Osteoblast (primary cell): Measurements from ENCODE around the gene SEMA6B. TPM values are rescaled to one million over a fixed set of nuclear protein-coding genes. Genes with fewer than 3 reads are reported as not detected.
A peak's percentile ranks its signal among the peaks of the same experiment; 100 is the strongest.
"Not testable (repeated sequence)": the region's sequence is repeated elsewhere in the genome, so short reads cannot be mapped to it uniquely, and the experiment has no call there.

Experiments used
- DNase-seq: peaks from one replicate; pipeline ENCODE4 v3.0.0; 2011; ENCODE audit warnings: low spot score, mixed read lengths; ENCODE audit not compliant: insufficient read length; ENCODE audit errors: missing footprints
- H2AFZ ChIP-seq: 2 replicates; pipeline ENCODE4 v1.6.0; 2011; ENCODE audit warnings: mild to moderate bottlenecking, low read length
- H3K27ac ChIP-seq: 2 replicates; pipeline ENCODE4 v1.5.1; 2011; ENCODE audit warnings: mild to moderate bottlenecking, low read depth, low read length, moderate library complexity
- H3K27me3 ChIP-seq: 2 replicates; pipeline ENCODE4 v1.6.0; 2012; ENCODE audit warnings: mild to moderate bottlenecking, control low read depth, inconsistent platforms, low read length, moderate library complexity; ENCODE audit not compliant: insufficient read depth
- H3K36me3 ChIP-seq: 2 replicates; pipeline ENCODE4 v1.5.1; 2011; ENCODE audit warnings: mild to moderate bottlenecking, low read length, control low read depth, moderate library complexity; ENCODE audit not compliant: insufficient read depth
- H3K4me1 ChIP-seq: 2 replicates; pipeline ENCODE4 v1.5.1; 2011; ENCODE audit warnings: mild to moderate bottlenecking, low read length, control low read depth, moderate library complexity; ENCODE audit not compliant: insufficient read depth
- H3K4me2 ChIP-seq: 2 replicates; pipeline ENCODE4 v1.6.0; 2011; ENCODE audit warnings: mild to moderate bottlenecking, low read length; ENCODE audit not compliant: insufficient read depth
- H3K4me3 ChIP-seq: fragments of 200-600 bp; sonication (generic); 3 replicates; pipeline ENCODE4 v1.5.1; 2012; ENCODE audit warnings: mild to moderate bottlenecking, low read length, inconsistent platforms; ENCODE audit not compliant: insufficient read depth
- H3K79me2 ChIP-seq: 2 replicates; pipeline ENCODE4 v1.6.0; 2012; ENCODE audit warnings: mild to moderate bottlenecking, low read length, control low read depth, inconsistent platforms; ENCODE audit not compliant: insufficient read depth
- H3K9me3 ChIP-seq: 2 replicates; pipeline ENCODE4 v1.5.1; 2011; ENCODE audit warnings: low read depth, low read length, control low read depth
- H4K20me1 ChIP-seq: 2 replicates; pipeline ENCODE4 v1.6.0; 2012; ENCODE audit warnings: mild to moderate bottlenecking, low read length, control low read depth; ENCODE audit not compliant: insufficient read depth
- total RNA-seq: library from RNA; depleted of rRNA; stranded (reverse); fragments of >200 nt; gene quantifications from 2 replicates; pipeline ENCODE4 v1.2.3, GENCODE V29; 2012
- TF ChIP-seq, protein P1 (sequence below): IDR thresholded peaks from 2 replicates; pipeline ENCODE4 v1.5.1; 2011; ENCODE audit warnings: mild to moderate bottlenecking, low read depth, low read length, moderate library complexity; ENCODE audit errors: extremely low read depth

The SEMA6B gene
- total RNA-seq, 1 donor = 0.36 TPM

DNA sequence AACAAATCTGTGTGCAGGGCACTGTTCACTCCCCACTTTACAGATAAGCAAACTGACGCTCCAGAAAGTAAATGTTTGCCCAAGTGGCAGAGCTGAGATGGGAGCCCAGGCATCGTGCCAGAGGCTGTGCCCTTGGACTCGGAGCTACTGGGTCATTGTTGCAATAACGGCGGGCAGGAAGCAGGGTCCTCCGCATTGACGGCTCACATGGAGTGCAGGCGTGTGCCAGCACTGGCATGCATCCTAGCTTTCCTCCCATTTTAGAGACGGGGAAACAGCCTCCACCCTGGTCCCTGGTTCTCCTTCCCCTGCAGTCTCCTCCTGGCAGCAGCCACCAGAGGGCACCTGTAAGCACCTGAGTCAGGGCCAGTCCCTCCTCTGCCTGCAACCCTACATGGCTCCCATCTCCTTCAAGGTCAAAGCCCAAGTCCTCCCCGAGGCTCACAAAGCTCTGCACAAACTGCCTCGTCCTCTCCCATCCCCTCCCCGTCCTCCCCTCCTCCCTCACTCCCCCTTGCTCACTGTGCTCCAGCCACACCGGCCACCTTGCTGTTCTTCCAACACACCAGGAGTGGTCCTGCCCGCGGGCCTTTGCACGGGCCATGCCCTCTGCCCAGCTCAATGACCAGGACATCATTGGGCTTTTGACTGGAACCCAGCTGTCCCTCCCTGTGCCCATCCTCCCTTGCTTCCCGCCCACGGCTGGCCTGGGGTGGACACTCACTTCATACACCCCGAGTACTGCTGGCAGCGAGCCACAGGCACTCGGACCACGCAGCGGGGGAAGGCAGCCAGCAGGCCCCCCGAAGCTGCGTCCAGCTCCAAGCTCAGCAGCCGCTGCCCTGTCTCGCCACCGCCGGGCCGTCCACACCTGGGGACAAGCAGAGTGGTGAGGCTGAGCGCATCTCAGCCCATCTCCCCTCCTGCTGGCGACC lies 11.9 kb downstream of the SEMA6B start:
- Histone ChIP-seq H3K4me3 (no peak overlapping the region), H3K79me2 (no peaks in the 10 kb centered on the region), H4K20me1 (no peaks in the 10 kb centered on the region), H3K27me3 (no peaks in the 10 kb centered on the region), H3K4me1 (no peaks in the 10 kb centered on the region), H3K9me3 (no peaks in the 10 kb centered on the region), H3K27ac (no peak overlapping the region), H3K4me2 (no peak overlapping the region), H2AFZ (no peak overlapping the region), H3K36me3 (no peaks in the 10 kb centered on the region)
- TF ChIP-seq, protein P1, sequence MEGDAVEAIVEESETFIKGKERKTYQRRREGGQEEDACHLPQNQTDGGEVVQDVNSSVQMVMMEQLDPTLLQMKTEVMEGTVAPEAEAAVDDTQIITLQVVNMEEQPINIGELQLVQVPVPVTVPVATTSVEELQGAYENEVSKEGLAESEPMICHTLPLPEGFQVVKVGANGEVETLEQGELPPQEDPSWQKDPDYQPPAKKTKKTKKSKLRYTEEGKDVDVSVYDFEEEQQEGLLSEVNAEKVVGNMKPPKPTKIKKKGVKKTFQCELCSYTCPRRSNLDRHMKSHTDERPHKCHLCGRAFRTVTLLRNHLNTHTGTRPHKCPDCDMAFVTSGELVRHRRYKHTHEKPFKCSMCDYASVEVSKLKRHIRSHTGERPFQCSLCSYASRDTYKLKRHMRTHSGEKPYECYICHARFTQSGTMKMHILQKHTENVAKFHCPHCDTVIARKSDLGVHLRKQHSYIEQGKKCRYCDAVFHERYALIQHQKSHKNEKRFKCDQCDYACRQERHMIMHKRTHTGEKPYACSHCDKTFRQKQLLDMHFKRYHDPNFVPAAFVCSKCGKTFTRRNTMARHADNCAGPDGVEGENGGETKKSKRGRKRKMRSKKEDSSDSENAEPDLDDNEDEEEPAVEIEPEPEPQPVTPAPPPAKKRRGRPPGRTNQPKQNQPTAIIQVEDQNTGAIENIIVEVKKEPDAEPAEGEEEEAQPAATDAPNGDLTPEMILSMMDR = peak; percentile 18
- no peak for DNase-seq

DNA sequence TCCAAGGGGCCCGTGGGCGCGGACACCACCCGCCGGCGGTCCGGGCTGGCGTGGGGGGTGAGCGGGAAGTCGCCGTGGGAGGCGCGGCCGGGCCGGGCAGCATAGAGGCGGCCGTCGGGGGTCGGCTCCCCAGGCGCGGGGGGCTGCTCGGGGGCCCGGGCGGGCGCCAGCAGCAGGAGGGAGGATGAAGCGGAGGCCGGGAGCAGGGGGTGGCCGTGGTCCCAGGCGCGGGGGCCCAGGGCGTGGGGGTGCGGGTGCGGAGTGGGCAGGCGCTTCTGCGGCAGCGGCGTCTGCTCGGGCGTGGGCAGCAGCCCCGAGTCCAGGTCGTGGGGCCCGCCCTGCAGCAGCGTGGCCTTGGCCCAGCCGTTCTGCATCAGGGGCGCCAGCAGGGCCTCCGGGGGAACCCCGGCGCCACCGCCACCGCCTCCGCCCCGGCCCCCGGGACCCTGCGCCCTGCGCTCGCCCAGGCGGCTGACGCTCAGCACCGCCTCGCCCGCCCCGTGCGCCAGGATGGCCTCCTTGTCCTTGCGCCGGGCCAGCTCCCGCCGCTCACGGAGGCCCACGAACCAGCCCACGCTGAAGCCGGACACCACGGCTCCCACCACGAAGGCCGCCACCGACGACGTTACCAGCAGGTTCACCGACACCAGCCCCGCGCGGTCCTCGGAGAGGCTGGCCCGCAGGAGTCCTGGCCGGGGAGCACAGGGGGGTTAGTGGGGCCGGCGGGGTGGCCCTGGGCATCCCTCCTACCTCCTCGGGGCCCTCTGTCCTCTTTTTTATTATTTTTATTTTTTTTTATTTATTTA lies 15.4 kb downstream of the SEMA6B start:
- H3K27me3 ChIP-seq = peaks cover 4% of the 10 kb centered on the region
- TF ChIP-seq, protein P1 = no peak
- H3K4me2 ChIP-seq = no peak overlapping the region
- H3K79me2 ChIP-seq = no peaks in the 10 kb centered on the region
- peaks cover 3% of the 10 kb centered on the region for H3K9me3 ChIP-seq
- H2AFZ ChIP-seq = no peak overlapping the region
- no peak for DNase-seq
- no peaks in the 10 kb centered on the region for H3K36me3 ChIP-seq
- no peaks in the 10 kb centered on the region for H4K20me1 ChIP-seq
- no peaks in the 10 kb centered on the region for H3K4me1 ChIP-seq
- no peak overlapping the region for H3K4me3 ChIP-seq
- no peak overlapping the region for H3K27ac ChIP-seq

DNA sequence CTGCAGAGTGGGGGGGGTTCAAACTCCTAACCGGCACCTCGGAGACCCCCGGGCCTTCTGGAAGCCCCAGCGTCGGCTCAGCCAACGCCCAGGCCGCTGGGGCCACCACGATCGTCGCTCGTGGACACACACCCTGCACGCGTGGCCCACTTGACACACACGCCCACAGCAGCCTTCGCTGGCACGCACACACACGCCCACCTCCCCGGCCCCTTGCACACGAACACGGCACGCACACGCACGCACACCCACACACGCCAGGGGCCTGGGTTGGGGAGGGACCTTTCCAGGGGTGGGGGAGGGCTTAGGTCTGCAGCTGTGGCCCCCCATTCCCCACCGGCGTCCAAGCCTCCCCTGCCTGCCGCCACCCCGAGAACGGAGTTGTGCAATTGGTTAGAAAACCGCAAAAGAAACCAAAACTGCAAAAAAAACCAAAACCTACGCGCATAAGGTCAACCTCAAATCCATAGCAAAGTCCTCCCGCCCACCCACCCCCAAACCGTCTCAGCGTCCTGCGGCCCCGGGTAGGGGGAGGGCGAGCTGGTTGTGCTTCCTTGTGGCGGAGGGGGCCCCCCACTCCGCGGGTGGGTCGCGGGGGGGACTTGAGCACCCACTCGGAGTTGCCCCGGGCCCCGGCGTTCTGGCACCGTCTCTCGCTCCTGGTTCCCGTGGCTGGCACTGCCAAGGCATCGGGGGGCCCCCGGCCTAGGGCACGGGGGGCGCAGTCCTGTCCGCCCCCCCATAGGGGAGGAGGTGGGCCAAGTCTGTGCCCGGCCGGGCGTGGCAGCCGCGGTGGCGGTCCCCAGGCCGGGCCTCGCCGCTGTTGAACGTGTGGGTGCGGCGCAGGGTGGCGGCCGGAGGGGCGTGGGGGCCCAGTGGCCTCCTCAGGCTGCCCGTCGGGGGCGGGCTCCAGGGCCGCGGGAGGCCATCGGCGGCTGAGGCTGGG lies 16.3 kb downstream of the SEMA6B start:
- Histone ChIP-seq H3K4me2 (no peak overlapping the region), H4K20me1 (no peaks in the 10 kb centered on the region), H3K27me3 (peaks cover 4% of the 10 kb centered on the region), H3K27ac (no peak overlapping the region), H3K4me1 (no peaks in the 10 kb centered on the region), H3K9me3 (peaks cover 3% of the 10 kb centered on the region), H3K79me2 (no peaks in the 10 kb centered on the region), H3K36me3 (no peaks in the 10 kb centered on the region), H3K4me3 (no peak overlapping the region), H2AFZ (no peak overlapping the region)
- TF ChIP-seq, protein P1 = no peak
- no peak for DNase-seq

DNA sequence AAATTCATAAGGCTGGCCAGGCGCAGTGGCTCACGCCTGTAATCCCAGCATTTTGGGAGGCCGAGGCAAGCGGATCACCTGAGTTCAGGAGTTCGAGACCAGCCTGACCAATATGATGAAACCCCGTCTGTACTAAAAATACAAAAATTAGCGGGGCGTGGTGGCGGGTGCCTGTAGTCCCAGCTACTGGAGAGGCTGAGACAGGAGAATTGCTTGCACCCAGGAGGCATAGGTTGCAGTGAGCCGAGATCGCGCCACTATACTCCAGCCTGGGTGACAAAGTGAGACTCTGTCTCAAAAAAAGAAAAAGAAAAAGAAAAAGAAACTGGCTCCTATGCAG lies 17.7 kb downstream of the SEMA6B start:
- H3K79me2 ChIP-seq, H3K36me3 ChIP-seq, H3K4me2 ChIP-seq, H2AFZ ChIP-seq, H3K9me3 ChIP-seq, H3K27ac ChIP-seq, H4K20me1 ChIP-seq, DNase-seq, H3K4me3 ChIP-seq, H3K4me1 ChIP-seq: not testable (repeated sequence)
- H3K27me3 ChIP-seq = peaks cover 10% of the 10 kb centered on the region
